Stimulated activated CD8-positive, alpha-beta memory T cell treated with anti-CD3 and anti-CD28 coated beads, Interleukin-4, amount 100 ng/mL, for 48 hours (primary cell): ENCODE measurements around the gene ZNF276.
"Not testable (repeated sequence)": the region's sequence is repeated elsewhere in the genome, so short reads cannot be mapped to it uniquely, and the experiment has no call there.

ENCODE experiments used
- DNase-seq: peaks from one replicate; pipeline ENCODE4 v3.0.0-alpha.2; 2020

The ZNF276 gene

DNA sequence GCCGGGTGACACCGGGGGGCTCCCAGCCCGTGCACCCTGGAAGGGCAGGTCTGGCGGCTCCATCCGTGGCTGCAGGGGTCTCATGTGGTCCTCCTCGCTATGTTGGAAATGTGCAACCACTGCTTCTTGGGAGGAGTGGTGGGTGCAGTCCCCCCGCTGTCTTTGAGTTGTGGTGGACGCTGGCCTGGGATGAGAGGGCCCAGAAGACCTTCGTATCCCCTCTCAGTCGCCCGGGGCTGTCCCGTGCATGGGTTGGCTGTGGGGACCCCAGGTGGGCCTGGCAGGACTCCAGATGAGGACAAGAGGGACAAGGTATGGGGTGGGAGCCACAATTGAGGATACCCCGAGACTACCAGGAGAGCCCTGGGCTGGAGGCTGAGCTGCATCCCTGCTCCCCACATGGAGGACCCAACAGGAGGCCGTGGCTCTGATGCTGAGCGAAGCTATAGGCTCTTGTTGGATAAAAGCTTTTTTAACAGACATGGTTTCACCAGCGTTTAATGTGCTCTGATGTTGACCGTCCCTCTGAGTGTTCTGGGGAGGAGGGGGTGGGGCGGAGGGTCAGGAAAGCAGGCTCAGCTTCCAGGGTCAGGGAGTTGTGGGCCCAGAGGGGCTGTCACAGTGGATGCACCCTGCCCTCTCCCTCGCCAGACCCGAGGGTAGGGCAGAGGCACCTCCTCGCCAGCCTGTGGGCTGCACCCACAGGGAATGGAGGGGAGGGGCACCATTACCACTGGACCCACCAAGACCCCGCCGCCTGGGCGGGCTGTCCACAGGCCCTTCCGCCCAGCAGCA is 25.3 kb upstream of the ZNF276 start:
- DNase-seq, result no peak

DNA sequence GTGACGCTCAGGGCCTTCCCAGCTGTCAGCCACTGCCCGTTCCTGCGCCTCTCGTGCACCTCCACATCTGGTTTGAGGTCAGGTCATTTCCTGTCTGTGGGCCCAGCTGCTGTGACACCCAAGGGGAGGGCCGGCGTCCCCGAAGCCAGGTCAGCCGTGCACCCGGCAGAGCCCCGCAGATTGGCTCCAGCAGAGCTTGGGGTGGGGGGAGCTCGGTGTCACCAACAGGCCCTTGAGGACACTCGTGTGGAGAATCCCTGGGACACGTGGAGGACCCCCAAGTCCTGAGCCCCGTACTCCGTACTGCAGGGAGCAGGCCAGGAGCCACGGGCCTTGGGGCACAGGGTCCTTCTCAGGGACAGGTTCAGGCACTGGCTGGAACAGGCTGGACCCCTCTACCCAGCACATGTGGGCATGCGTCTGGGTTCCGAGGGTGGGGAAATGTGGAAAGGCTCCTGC is 24.6 kb upstream of the ZNF276 start:
- DNase-seq, result peak; percentile 53

- no peak for DNase-seq
These were observed 24.1 kb upstream of the ZNF276 start for GRCh38 chr16:89697161-89697615.

DNA sequence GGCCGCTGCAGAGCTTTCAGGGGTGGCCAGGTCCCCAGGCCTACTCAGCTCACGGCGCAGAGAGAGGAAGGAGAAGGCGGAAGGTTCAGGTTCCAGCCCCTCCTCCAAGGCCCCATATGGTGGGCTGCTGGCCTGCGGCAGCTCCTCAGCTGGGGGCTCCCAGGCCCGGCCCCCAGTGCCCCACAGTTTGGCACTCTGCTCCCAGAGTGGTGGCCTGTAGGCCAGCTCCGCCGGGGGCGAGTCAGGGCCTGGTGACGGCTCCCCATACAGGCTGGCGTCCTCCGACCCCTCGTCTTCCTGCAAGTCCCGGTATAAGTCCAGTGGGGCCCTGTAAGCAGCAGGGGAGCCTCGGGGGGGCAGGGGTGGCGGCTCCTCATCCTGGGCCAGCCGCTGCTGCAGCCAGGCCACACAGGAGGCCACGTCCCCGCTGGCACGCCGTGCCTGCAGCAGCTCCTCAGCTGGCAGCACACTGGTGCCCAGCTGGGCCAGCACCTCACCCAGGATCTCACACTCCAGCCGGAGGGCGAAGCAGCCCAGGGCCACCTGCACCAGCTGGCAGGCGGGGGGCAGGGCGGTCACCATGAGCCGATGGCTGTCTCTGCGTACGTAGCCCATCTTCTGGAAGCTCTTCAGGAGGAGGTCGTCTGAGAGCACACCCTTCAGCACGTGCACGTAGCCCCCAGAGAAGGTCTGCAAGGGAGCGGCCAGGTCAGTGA is 23.6 kb upstream of the ZNF276 start:
- DNase-seq, result no peak

GRCh38 chr16:89698717-89699116 is 22.6 kb upstream of the ZNF276 start:
- not testable (repeated sequence) for DNase-seq

GRCh38 chr16:89699629-89700099 is 21.7 kb upstream of the ZNF276 start:
- DNase-seq, result not testable (repeated sequence)

DNA sequence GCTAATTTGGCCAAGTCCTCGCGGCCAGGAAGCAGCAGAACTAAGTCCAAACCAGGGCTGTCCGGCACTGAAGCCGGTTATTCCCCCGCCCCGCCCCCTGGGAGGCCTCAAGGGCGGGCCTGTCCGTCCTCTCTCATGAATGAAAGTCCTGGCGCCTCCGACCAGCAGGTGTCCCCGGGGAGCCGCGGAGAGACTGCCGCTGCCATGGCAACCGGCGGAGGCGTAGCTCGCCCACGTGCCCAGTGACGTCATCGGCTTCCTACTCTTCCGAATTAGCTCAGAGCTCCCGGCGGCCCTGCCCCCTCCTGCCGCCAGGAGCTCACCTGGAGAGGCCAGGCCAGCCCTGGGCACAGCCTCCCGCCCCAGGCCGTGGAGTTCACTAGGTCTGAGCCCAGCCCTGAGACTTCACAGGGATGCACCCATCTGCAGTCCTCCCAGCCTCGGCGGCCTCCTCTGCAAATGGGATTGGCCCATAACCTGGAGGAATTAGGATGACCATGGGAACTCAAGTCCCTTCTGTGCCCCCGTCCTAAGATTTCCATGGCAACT is 21.2 kb upstream of the ZNF276 start:
- DNase-seq, result peak; percentile 99

DNA sequence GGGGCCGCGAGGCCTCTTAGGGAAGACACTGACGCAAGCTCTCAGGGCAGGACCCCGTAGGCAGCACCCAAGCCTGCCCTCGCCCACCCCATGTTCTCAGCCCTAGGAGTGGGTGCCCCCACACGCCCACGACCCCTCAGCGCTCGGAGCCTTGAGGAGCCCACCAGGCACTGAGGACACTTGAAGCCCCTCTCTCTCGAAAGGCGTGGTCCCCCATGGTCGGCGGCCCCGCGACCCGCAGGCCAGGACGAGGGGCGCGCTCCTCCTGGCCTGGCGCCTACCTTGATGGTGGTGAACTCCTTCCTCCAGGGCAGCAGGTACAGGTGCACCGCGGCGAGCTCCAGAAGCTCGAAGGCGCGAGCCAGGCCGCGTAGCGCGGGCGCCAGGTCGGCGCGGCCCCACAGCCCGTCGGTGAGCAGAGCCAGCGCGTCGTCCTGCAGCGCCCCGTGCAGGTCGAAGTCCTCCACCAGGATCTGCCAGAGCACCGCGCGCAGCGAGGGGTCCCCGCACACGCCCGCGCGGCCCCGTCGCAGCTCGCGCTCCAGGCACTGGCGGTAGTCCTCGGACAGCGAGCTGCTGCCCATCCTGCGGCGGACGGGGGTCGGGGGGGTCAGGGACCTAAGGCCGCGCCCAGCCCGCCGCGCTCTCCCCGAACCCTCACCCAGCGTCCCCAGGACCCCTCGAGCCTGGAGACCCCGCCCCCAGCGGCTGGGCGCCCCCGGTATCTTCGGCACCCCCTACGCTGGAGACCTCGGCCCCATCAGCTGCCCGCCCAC is 20.5 kb upstream of the ZNF276 start:
- DNase-seq, result peak; percentile 67

GRCh38 chr16:89701425-89702406 is 19.6 kb upstream of the ZNF276 start, which contains the start of gene SPATA2L:
Gene SPATA2L, minus strand, starts transcription at chr16:89701705. Its CDS starts 473 bp downstream, at chr16:89701232.
- peak; percentile 97 for DNase-seq

GRCh38 chr16:89704281-89704680 is 17.1 kb upstream of the ZNF276 start:
- no peak for DNase-seq

- DNase-seq, result no peak
These were observed 16.3 kb upstream of the ZNF276 start for GRCh38 chr16:89705006-89705405.

DNA sequence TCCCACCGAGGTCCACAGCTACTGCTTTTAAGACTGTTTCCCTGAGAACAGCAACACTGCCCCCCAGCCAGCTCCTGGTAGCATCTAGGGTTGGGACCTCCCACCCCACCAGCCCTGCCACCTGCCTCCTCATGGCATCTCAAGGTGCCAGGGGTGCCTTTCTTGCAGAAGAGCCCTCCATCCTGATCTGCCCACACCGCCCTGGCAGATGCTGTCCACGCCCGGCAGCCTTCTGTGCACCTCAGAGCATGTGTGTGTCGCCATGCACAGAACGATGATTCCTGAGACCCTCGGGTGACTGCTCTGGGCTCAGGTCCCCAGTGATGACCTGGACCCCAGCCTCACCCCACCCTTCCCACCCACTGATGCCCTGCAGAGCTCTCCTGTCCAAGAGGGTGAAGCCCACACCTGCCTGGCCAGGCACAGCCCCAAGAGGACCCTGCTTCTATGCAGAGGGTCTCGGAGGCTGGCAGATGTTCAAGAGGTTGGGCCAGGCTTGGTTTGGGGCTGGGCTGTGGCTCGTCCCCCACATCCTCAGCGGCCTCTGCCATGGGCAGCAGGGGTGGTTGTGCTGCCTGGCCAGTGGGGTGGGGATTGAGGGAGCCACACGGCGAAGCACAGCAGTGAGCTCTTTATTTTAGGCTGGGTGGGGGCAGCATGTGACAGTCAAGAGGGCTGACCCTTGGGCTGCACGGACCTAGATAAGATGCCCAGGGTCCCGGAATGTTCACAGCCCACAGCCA is 14.6 kb upstream of the ZNF276 start:
- DNase-seq, result no peak

DNA sequence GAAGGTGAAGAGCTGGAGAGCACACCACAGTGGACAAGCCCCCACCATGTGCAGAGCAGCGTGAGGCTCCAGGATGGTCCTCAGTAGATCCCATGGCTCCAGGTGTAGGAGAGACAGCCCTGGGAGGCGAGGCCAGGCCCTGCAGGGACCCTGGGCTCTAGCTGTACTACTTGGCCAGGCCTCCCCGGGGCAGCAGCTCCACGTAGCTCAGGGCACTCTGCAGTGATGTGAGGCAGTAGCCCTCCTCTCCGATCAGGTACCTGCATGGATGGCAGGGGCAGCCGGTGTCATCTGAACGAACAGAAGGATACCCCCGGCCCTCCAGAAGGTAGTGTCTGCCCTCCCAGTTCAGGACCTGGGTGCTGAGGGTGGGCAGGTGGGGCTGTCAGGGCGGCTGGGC is 13.6 kb upstream of the ZNF276 start:
- no peak for DNase-seq

GRCh38 chr16:89708481-89708931 is 12.8 kb upstream of the ZNF276 start:
- no peak for DNase-seq

- no peak for DNase-seq
These were observed 12.2 kb upstream of the ZNF276 start for GRCh38 chr16:89709166-89709565.

GRCh38 chr16:89709716-89710432 is 11.5 kb upstream of the ZNF276 start:
- DNase-seq, result no peak

DNA sequence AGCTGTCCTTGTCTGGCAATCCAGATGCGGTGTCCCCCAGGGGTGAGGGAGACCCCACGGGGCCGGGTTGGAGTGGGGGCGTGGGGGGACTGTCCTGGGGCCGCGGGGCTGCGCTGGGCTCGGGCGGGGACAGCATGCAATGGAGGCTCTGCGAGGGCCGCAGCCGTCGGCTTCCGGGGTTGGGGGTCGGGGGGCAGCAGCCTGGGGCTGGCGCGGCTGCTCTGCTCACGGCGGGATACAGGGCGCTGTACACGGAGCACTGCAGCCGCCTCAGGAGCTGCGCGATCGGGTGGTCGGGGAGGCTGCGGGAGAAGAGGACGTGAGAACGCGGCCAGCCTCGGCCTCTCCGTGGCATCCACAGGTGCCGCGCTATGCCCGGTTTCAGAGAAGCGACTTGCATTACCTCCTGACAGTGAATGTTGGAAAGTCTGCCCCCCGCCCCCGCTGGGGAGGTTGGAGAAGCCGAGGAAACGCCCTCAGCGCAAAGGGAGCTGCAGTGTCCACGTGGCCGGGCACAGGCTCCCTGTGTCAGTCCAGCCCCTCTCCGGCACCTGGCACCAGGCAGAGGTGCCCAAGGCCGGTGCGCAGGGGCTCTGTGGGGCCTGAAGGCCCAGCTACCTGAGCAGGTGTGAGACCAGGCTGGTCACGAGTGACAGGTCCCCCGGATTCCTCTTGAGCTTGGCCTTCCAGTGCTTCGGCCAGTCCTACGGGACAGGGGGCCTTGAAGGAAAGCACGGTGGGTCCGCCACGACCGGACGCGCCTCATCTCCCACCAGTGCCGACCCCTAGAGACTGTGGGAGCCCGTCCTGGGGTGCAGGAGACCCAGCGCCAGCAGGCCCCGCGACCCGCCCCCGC is 10.4 kb upstream of the ZNF276 start:
- no peak for DNase-seq

DNA sequence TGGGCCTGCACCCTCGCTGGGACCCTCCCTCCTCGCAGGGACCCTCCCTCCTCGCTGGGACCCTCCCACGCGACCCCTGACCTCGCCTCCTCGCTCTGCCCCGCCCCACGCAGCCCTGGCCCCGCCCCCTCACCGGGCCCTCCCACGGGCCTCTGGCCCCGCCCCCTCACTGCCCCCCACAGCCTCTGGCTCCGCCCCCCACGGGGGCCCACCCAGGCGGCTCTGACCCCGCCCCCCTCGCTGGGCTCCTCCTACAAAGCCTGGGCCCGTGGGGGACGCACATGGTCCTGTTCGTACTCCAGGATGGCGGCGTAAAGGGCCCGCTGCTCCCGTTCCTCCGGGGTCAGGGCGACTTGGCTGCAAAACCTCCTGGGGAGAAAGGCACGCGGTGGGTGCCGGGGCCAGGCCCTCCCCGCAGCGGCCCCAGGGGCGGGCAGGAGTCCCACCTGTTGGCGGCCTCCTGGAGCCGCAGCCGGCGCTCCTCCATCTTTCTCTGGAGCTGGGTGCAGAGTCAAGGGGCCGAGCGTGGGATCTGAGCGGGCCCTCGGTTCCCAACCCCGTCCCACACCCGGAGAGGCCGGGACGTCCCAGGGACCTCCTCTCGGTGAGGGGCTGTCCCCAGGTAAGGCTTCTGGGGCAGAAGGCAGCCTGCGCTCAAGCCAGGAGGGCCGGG is 9.6 kb upstream of the ZNF276 start:
- peak; percentile 86 for DNase-seq
